Stomach (tissue), 4 donors: Measurements from ENCODE around the gene CACNA1G.

Experiments used
- POLR2AphosphoS5 ChIP-seq, 3 donors: sonication (generic); formaldehyde crosslinking; IDR thresholded peaks; one replicate each; pipeline ENCODE4 v1.6.1; 2016; ENCODE audit warnings: antibody characterized with exemption in 3 of 3
- TF ChIP-seq, protein P1 (sequence below), 7 experiments: fragments of 450-650 bp in 4 of 7; fragments of 200-600 bp in 3 of 7; sonication (generic) in 3 of 7; IDR thresholded peaks; one replicate each; pipeline ENCODE4 v1.5.1; 2016 to 2019; ENCODE audit warnings: antibody characterized with exemption in 7 of 7, control low read depth in 2 of 7, mild to moderate bottlenecking in 1 of 7

- TF ChIP-seq, protein P1, sequence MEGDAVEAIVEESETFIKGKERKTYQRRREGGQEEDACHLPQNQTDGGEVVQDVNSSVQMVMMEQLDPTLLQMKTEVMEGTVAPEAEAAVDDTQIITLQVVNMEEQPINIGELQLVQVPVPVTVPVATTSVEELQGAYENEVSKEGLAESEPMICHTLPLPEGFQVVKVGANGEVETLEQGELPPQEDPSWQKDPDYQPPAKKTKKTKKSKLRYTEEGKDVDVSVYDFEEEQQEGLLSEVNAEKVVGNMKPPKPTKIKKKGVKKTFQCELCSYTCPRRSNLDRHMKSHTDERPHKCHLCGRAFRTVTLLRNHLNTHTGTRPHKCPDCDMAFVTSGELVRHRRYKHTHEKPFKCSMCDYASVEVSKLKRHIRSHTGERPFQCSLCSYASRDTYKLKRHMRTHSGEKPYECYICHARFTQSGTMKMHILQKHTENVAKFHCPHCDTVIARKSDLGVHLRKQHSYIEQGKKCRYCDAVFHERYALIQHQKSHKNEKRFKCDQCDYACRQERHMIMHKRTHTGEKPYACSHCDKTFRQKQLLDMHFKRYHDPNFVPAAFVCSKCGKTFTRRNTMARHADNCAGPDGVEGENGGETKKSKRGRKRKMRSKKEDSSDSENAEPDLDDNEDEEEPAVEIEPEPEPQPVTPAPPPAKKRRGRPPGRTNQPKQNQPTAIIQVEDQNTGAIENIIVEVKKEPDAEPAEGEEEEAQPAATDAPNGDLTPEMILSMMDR (IDR thresholded peaks at IDR 0.05) = no peak
- no peak for TF ChIP-seq POLR2AphosphoS5 (IDR thresholded peaks at IDR 0.05)
Observed at GRCh38 chr17:50560185-50560824, at the start of gene CACNA1G.
